Measurements from ENCODE around the gene DRAM2. TPM values are rescaled to one million over a fixed set of nuclear protein-coding genes. Genes with fewer than 3 reads are reported as not detected.
A peak's percentile ranks its signal among the peaks of the same experiment; 100 is the strongest.

Gene DRAM2
- total RNA-seq, 2 donors from 2014 or later, result 11.9 to 27.5 TPM

DNA sequence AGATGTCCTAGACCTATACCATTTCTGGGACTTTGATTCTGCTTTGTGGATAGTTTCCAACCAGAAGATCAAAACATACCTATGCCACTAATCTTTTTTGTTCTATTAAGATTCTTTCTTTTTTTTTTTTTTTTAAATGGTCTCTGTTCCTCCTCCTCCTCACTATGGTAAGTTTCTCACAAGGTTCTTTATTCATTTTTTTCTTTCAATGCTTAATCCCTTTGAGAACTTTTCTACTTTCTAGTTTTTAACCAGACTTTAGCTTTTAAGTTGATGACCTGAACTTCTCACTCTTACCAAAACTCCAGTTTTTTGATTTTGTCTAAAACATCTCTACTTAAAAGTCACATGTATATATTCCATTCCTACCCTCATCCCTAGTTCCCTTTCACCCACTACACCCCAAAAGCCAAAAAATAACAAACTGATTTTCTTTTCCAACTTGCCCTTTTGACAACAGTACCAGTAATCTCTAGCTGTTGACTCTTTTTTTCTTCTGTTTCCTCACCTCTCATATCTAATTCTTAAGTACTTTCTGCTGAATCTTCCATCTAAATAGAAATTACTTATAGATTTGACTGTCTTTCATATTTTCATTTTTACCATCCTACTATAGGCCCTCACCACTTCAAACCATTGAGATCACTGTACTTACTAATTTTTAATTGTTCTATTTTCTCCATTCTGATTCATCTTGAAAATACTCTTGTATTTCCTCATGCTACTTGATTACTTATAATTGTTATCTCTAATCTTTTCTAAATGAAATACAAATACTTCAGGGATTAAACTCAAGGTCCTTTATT lies 6.3 kb upstream of the DRAM2 start:
- ATAC-seq (no peak), DNase-seq (no peak)
- intact Hi-C loops (cut with DNase I), result no loop called here
- Histone ChIP-seq H3K4me1 (peaks cover 25% of the 10 kb centered on the region), H3K9me3 (no peaks in the 10 kb centered on the region), H3K4me3 (no peak overlapping the region), H3K27ac (no peak overlapping the region), H3K27me3 (no peaks in the 10 kb centered on the region), H3K36me3 (replicated peaks in 1 of 2; ENCODE audit: insufficient read depth in 1 of 2, low read depth in 2 of 2) (peaks cover 0 to 13% of the 10 kb centered on the region in 2 donors)
- TF ChIP-seq, protein P1, sequence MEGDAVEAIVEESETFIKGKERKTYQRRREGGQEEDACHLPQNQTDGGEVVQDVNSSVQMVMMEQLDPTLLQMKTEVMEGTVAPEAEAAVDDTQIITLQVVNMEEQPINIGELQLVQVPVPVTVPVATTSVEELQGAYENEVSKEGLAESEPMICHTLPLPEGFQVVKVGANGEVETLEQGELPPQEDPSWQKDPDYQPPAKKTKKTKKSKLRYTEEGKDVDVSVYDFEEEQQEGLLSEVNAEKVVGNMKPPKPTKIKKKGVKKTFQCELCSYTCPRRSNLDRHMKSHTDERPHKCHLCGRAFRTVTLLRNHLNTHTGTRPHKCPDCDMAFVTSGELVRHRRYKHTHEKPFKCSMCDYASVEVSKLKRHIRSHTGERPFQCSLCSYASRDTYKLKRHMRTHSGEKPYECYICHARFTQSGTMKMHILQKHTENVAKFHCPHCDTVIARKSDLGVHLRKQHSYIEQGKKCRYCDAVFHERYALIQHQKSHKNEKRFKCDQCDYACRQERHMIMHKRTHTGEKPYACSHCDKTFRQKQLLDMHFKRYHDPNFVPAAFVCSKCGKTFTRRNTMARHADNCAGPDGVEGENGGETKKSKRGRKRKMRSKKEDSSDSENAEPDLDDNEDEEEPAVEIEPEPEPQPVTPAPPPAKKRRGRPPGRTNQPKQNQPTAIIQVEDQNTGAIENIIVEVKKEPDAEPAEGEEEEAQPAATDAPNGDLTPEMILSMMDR (IDR thresholded peaks at IDR 0.05), result no peak

GRCh38 chr1:111145542-111145941 lies 5.6 kb upstream of the DRAM2 start:
- Histone ChIP-seq H3K27ac (no peak overlapping the region), H3K4me1 (peaks cover 30% of the 10 kb centered on the region), H3K9me3 (no peaks in the 10 kb centered on the region), H3K4me3 (no peak overlapping the region), H3K36me3 (replicated peaks in 1 of 2; ENCODE audit: insufficient read depth in 1 of 2, low read depth in 2 of 2) (peaks cover 0 to 13% of the 10 kb centered on the region in 2 donors), H3K27me3 (no peaks in the 10 kb centered on the region)
- intact Hi-C loops (cut with DNase I), result no loop called here
- TF ChIP-seq, protein P1 (IDR thresholded peaks at IDR 0.05), result no peak
- no peak for TF ChIP-seq POLR2A (IDR thresholded peaks at IDR 0.05)
- DNase-seq (no peak), ATAC-seq (no peak)
- WGBS, 2 donors, result 85 to 100% methylated on average over 1 to 2 of the region's 2 CpGs

DNA sequence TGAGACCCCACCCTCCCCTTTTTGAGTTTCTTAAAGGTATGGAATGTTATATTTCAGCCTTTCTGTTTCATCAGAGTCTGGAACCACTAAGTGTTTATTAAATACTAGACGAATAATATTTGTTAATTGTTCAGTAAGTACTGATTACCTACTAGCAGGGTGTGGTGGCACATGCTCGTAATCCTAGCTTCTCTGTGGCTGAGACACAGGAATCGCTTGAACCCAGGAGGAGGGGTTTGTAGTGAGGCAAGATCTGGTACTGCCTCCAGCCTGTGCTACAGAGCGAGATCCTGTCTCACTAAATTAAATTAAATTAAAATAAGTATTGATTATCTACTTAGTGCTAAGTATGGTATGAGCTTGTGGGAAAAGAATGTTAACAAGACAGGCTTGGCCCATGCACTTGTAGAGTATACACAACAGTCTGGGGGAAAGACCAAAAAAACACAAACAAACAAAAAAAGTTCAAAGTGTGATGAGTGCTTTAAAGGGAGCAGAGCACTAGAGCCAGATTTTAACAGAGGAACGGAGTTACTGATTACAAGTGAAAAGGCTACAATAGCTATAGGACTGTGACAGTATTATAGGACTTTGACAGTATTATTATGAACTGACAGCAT lies 2.6 kb upstream of the DRAM2 start:
- ATAC-seq, result no peak
- WGBS, 2 donors, result 46 to 65% methylated on average over 5 of the region's 5 CpGs
- Histone ChIP-seq H3K36me3 (replicated peaks in 1 of 2; ENCODE audit: insufficient read depth in 1 of 2, low read depth in 2 of 2) (no peaks in the 10 kb centered on the region), H3K27ac (no peak overlapping the region), H3K4me3 (no peak overlapping the region), H3K27me3 (no peaks in the 10 kb centered on the region), H3K9me3 (no peaks in the 10 kb centered on the region), H3K4me1 (peaks cover 36% of the 10 kb centered on the region)
- DNase-seq, result no peak
- TF ChIP-seq, protein P1 (IDR thresholded peaks at IDR 0.05), result no peak
- TF ChIP-seq POLR2A (IDR thresholded peaks at IDR 0.05), result no peak
- intact Hi-C loops (cut with DNase I), result no loop called here

DNA sequence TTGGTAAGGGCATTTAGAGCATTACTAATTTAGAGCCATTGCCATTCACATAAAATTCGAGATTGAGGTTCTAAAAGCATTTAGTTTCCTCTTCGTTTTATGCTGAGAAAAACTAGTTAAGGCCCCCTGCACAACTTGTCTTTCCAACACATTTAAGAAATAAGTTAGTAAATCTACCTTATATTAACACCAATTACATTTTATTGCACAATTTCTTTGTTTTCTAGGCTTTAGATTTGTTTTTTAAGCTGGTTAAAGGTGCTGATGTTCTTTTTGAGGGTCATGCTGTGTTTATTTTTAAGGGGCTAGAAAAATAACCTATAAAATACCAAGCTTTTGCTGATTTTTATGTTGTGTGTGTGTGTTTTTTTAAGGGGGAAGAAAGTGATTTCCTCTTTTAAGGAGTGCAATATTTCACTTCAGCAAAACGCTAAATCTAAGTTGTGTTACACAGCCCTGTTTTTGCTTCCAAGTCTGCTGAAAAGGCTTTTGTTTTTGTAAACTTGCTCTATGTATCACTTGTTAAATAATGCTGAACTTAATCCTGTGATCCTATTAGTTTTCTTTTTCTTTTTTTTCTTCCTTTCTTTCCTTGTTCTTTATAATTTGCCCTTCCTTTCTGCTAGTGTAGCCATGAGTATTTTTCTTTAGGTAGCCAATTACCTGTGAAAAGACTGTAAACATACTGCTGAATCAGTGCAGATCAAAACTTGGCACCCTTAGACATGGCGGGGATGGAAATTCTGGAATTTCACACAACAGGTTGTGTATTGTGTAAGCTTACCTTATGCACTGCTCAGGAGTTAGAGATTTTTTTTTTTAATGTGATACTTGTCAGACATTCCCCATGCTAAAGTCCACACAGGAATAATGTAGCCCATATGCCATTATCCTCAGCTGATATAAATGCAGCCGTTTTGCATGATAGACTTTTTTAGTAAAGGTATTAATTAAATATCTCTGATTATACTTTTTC lies 1.6 kb upstream of the DRAM2 start:
- TF ChIP-seq POLR2A (IDR thresholded peaks at IDR 0.05), result no peak
- TF ChIP-seq, protein P1 (IDR thresholded peaks at IDR 0.05), result no peak
- no peak for ATAC-seq
- H3K4me3 ChIP-seq, result peak overlapping the region in 1 of 2 donors; percentile 73
- no peaks in the 10 kb centered on the region for H3K27me3 ChIP-seq
- no peak overlapping the region for H3K27ac ChIP-seq
- H3K9me3 ChIP-seq, result no peaks in the 10 kb centered on the region
- DNase-seq, result no peak
- WGBS, 2 donors, result 24 to 29% methylated on average over 5 of the region's 5 CpGs
- no peaks in the 10 kb centered on the region for H3K36me3 ChIP-seq (replicated peaks in 1 of 2; ENCODE audit: insufficient read depth in 1 of 2, low read depth in 2 of 2)
- intact Hi-C loops (cut with DNase I), result no loop called here
- peaks cover 35% of the 10 kb centered on the region for H3K4me1 ChIP-seq
